Breast epithelium (tissue), 4 donors: ENCODE measurements around the gene VWF. TPM values are rescaled to one million over a fixed set of nuclear protein-coding genes. Genes with fewer than 3 reads are reported as not detected.

Experiments used
- DNase-seq, 2 donors: peaks; one replicate each; pipeline ENCODE4 v3.0.0-alpha.2; 2019; ENCODE audit warnings: low spot score in 2 of 2
- H3K27ac ChIP-seq, 2 donors: fragments of 200-600 bp; sonication (generic) in 1 of 2; one replicate each; pipeline ENCODE4 v1.5.1; 2016 to 2019; ENCODE audit warnings: mild to moderate bottlenecking in 1 of 2
- H3K27me3 ChIP-seq, 2 donors: fragments of 200-600 bp; sonication (generic) in 1 of 2; one replicate each; pipeline versions ENCODE4 v1.5.1 to v1.6.0; 2017 to 2019; ENCODE audit warnings: control low read depth in 1 of 2, mild to moderate bottlenecking in 1 of 2
- H3K36me3 ChIP-seq: fragments of 200-600 bp; one replicate; pipeline ENCODE4 v1.5.1; 2019
- H3K4me1 ChIP-seq, 2 donors: fragments of 200-600 bp; sonication (generic); one replicate each; pipeline ENCODE4 v1.5.1; 2016 to 2019; ENCODE audit warnings: control low read depth in 1 of 2
- H3K4me3 ChIP-seq, 3 donors: fragments of 200-600 bp; sonication (generic); 1 replicate in 2 of 3; 2 replicates in 1 of 3; pipeline ENCODE4 v1.5.1; 2016 to 2019; ENCODE audit warnings: mild to moderate bottlenecking in 3 of 3, moderate library complexity in 2 of 3
- H3K9me3 ChIP-seq, 2 donors: fragments of 200-600 bp; sonication (generic) in 1 of 2; one replicate each; pipeline ENCODE4 v1.5.1; 2016 to 2019; ENCODE audit warnings: control low read depth in 1 of 2
- CTCF ChIP-seq, 3 donors: fragments of 450-650 bp; IDR thresholded peaks; one replicate each; pipeline ENCODE4 v1.5.1; 2016 to 2017; ENCODE audit warnings: antibody characterized with exemption in 3 of 3, mild to moderate bottlenecking in 3 of 3, moderate library complexity in 3 of 3
- POLR2A ChIP-seq: fragments of 450-650 bp; IDR thresholded peaks from one replicate; pipeline ENCODE4 v1.6.1; 2016; ENCODE audit warnings: antibody characterized with exemption, mild to moderate bottlenecking, moderate library complexity
- POLR2AphosphoS5 ChIP-seq, 3 donors: sonication (generic); formaldehyde crosslinking; IDR thresholded peaks; one replicate each; pipeline ENCODE4 v1.6.1; 2017; ENCODE audit warnings: antibody characterized with exemption in 3 of 3
- intact Hi-C: fragments of 100-400 bp; cut with DNase I; formaldehyde crosslinking; loops from one replicate; pipeline ENCODE4 v1.15.1; 2023; ENCODE audit warnings: low total_unique reads
- total RNA-seq, 3 donors: library from RNA; depleted of rRNA; stranded (reverse); fragments of >200 nt; gene quantifications; one replicate each; pipeline ENCODE4 v1.1.0, GENCODE V29; 2016

VWF gene
- total RNA-seq, 3 donors from 2014 or later, result 60.3 to 267 (median 117) TPM

- Histone ChIP-seq H3K4me3 (no peak overlapping the region), H3K27me3 (no peaks in the 10 kb centered on the region), H3K9me3 (no peaks in the 10 kb centered on the region), H3K36me3 (no peaks in the 10 kb centered on the region), H3K27ac (no peak overlapping the region), H3K4me1 (no peaks in the 10 kb centered on the region)
- TF ChIP-seq POLR2A (no peak), CTCF (IDR thresholded peaks at IDR 0.05) (no peak), POLR2AphosphoS5 (IDR thresholded peaks at IDR 0.05) (no peak)
- intact Hi-C loops, result no loop called here
- DNase-seq, result no peak
These were observed 159.3 kb downstream of the VWF start for GRCh38 chr12:5964913-5965900.

- no peak for DNase-seq
- H3K4me3 ChIP-seq, result no peak overlapping the region
- H3K36me3 ChIP-seq, result no peaks in the 10 kb centered on the region
- no peaks in the 10 kb centered on the region for H3K27me3 ChIP-seq
- no peaks in the 10 kb centered on the region for H3K9me3 ChIP-seq
- TF ChIP-seq POLR2A, result no peak
- TF ChIP-seq POLR2AphosphoS5 (IDR thresholded peaks at IDR 0.05), result no peak
- TF ChIP-seq CTCF (IDR thresholded peaks at IDR 0.05), result no peak
- H3K4me1 ChIP-seq, result no peaks in the 10 kb centered on the region
- intact Hi-C loops, result no loop called here
- no peak overlapping the region for H3K27ac ChIP-seq
These were observed 161.0 kb downstream of the VWF start for GRCh38 chr12:5963515-5963914.

- Histone ChIP-seq H3K27ac (no peak overlapping the region), H3K9me3 (no peaks in the 10 kb centered on the region), H3K27me3 (no peaks in the 10 kb centered on the region), H3K4me1 (no peaks in the 10 kb centered on the region), H3K36me3 (no peaks in the 10 kb centered on the region), H3K4me3 (no peak overlapping the region)
- DNase-seq, result no peak
- intact Hi-C loops, result no loop called here
- no peak for TF ChIP-seq POLR2A
- no peak for TF ChIP-seq CTCF (IDR thresholded peaks at IDR 0.05)
- TF ChIP-seq POLR2AphosphoS5 (IDR thresholded peaks at IDR 0.05), result no peak
These were observed 163.7 kb downstream of the VWF start for GRCh38 chr12:5960783-5961182.

- DNase-seq, result no peak
- no peaks in the 10 kb centered on the region for H3K9me3 ChIP-seq
- H3K4me3 ChIP-seq, result no peak overlapping the region
- TF ChIP-seq POLR2AphosphoS5 (IDR thresholded peaks at IDR 0.05), result no peak
- no peak for TF ChIP-seq CTCF (IDR thresholded peaks at IDR 0.05)
- TF ChIP-seq POLR2A, result no peak
- no peaks in the 10 kb centered on the region for H3K36me3 ChIP-seq
- no peaks in the 10 kb centered on the region for H3K4me1 ChIP-seq
- H3K27me3 ChIP-seq, result no peaks in the 10 kb centered on the region
- H3K27ac ChIP-seq, result no peak overlapping the region
- intact Hi-C loops, result no loop called here
These were observed 167.5 kb downstream of the VWF start for GRCh38 chr12:5956987-5957386.

- TF ChIP-seq POLR2AphosphoS5 (IDR thresholded peaks at IDR 0.05), result no peak
- TF ChIP-seq POLR2A, result no peak
- TF ChIP-seq CTCF (IDR thresholded peaks at IDR 0.05), result no peak
- H3K27me3 ChIP-seq, result no peaks in the 10 kb centered on the region
- no peak for DNase-seq
- no peak overlapping the region for H3K27ac ChIP-seq
- no peaks in the 10 kb centered on the region for H3K36me3 ChIP-seq
- intact Hi-C loops, result no loop called here
- H3K4me1 ChIP-seq, result no peaks in the 10 kb centered on the region
- no peaks in the 10 kb centered on the region for H3K9me3 ChIP-seq
- H3K4me3 ChIP-seq, result no peak overlapping the region
These were observed 169.8 kb downstream of the VWF start for GRCh38 chr12:5954661-5955060.
